Lower leg skin (tissue), 4 donors: Measurements from ENCODE around the gene SYNRG. TPM values are rescaled to one million over a fixed set of nuclear protein-coding genes. Genes with fewer than 3 reads are reported as not detected.

Experiments used
- DNase-seq, 2 donors: peaks; one replicate each; pipeline ENCODE4 v3.0.0-alpha.2; 2019; ENCODE audit warnings: low spot score in 2 of 2
- H3K4me3 ChIP-seq: fragments of 200-600 bp; sonication (generic); 2 replicates; pipeline ENCODE4 v1.5.1; 2017; ENCODE audit warnings: mild to moderate bottlenecking, low read depth; ENCODE audit not compliant: poor library complexity, severe bottlenecking
- POLR2A ChIP-seq, 2 donors: fragments of 450-650 bp; IDR thresholded peaks; one replicate each; pipeline ENCODE4 v1.6.1; 2016 to 2017; ENCODE audit warnings: antibody characterized with exemption in 2 of 2, mild to moderate bottlenecking in 1 of 2, moderate library complexity in 1 of 2
- WGBS, 2 donors: methylation state at CpG; one replicate each; pipeline ENCODE4 v1.1.5; 2018; 5-methylcytosine and 5-hydroxymethylcytosine counted together
- intact Hi-C: fragments of 100-400 bp; cut with DNase I; formaldehyde crosslinking; loops from one replicate; pipeline ENCODE4 v1.15.0; 2023; ENCODE audit warnings: low total_unique reads
- total RNA-seq, 4 donors: library from RNA; depleted of rRNA; stranded (reverse); fragments of >200 nt; gene quantifications; one replicate each; pipeline ENCODE4 v1.1.0, GENCODE V29; 2016
- TF ChIP-seq, protein P1 (sequence below), 3 donors: fragments of 450-650 bp; IDR thresholded peaks; one replicate each; pipeline ENCODE4 v1.5.1; 2016; ENCODE audit warnings: antibody characterized with exemption in 3 of 3, mild to moderate bottlenecking in 3 of 3, moderate library complexity in 2 of 3

SYNRG gene
- total RNA-seq, 4 donors from 2014 or later, result 23.3 to 40.7 (median 24.5) TPM

DNA sequence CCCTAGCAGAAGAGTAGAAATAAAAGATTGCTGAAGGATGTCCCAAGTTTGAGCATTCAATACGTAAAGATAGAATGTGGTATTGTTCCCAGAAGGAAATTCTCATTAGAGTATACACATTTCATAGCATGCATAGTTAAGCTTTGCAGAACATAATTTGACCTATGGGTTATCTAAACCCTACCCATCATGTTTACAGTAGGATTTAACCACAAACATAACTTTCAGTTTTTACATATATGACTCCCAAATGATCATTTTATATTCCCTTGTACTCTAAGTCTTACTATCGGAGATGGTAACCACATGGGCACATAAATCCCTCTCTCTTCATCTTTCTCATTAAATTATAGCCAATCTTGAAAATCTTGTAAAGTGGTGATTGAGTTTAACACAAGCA lies 50.9 kb downstream of the SYNRG start:
- 91 to 96% methylated on average over 2 of the region's 2 CpGs for WGBS, 2 donors
- TF ChIP-seq, protein P1, sequence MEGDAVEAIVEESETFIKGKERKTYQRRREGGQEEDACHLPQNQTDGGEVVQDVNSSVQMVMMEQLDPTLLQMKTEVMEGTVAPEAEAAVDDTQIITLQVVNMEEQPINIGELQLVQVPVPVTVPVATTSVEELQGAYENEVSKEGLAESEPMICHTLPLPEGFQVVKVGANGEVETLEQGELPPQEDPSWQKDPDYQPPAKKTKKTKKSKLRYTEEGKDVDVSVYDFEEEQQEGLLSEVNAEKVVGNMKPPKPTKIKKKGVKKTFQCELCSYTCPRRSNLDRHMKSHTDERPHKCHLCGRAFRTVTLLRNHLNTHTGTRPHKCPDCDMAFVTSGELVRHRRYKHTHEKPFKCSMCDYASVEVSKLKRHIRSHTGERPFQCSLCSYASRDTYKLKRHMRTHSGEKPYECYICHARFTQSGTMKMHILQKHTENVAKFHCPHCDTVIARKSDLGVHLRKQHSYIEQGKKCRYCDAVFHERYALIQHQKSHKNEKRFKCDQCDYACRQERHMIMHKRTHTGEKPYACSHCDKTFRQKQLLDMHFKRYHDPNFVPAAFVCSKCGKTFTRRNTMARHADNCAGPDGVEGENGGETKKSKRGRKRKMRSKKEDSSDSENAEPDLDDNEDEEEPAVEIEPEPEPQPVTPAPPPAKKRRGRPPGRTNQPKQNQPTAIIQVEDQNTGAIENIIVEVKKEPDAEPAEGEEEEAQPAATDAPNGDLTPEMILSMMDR (IDR thresholded peaks at IDR 0.05), result no peak
- no peak for TF ChIP-seq POLR2A (IDR thresholded peaks at IDR 0.05)

DNA sequence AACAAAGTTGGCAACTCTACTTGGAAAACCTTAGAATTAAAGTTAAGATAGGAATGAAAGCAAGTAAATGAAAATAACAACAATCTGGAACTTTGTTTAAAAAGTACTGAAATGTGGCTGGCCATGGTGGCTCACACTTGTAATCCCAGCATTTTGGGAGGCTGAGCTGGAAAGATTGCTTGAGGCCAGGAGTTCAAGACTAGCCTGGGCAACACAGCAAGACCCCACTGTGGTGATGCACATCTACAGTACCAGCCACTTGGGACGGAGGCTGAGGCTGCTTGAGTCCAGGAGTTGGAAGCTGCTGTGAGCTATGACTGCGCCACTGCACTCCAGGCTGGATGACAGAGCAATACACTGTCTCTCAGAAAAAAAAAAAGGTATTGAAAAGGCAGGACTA lies 51.7 kb downstream of the SYNRG start:
- TF ChIP-seq, protein P1 (IDR thresholded peaks at IDR 0.05), result no peak
- TF ChIP-seq POLR2A (IDR thresholded peaks at IDR 0.05), result no peak
- H3K4me3 ChIP-seq, result no peak overlapping the region
- WGBS, 2 donors, result 87 to 96% methylated on average over 2 of the region's 2 CpGs
- DNase-seq, result no peak
- intact Hi-C loops, result loop anchor here (10.0 kb wide), 1 partner anchor 63 kb away; no protein-coding TSS in a partner anchor

More for the DNA sequence above, 50.9 kb downstream of the SYNRG start:
- H3K4me3 ChIP-seq, result no peak overlapping the region
- no peak for DNase-seq
- intact Hi-C loops, result loop anchor here (10.0 kb wide), 1 partner anchor 63 kb away; no protein-coding TSS in a partner anchor

DNA sequence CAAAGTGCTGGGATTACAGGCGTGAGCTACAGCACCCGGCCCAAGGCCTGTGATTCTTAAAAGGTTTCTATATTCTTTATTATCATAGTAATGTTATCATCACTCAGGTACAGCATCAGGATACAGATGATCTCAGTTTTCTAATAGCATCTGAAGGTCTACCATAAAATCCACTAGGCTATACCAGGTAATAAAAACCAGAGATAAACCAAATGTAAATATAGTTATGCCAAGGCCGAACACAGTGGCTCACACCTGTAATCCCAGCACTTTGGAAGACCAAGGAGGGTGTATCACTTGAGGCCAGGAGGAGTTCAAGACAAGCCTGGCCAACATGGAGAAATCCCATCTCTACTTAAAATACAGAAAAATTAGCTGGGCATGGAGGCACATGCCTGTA lies 53.8 kb downstream of the SYNRG start:
- TF ChIP-seq, protein P1 (IDR thresholded peaks at IDR 0.05), result no peak
- TF ChIP-seq POLR2A (IDR thresholded peaks at IDR 0.05), result no peak
- intact Hi-C loops, result loop anchor here (10.0 kb wide), 1 partner anchor 61 kb away; no protein-coding TSS in a partner anchor
- no peak overlapping the region for H3K4me3 ChIP-seq
- WGBS, 2 donors, result 97 to 99% methylated on average over 3 of the region's 3 CpGs
- DNase-seq, result no peak

GRCh38 chr17:37553401-37553966 lies 55.7 kb downstream of the SYNRG start:
- H3K4me3 ChIP-seq, result no peak overlapping the region
- TF ChIP-seq POLR2A (IDR thresholded peaks at IDR 0.05), result no peak
- TF ChIP-seq, protein P1 (IDR thresholded peaks at IDR 0.05), result no peak
- intact Hi-C loops, result loop anchor here (10.0 kb wide), 1 partner anchor 59 kb away; no protein-coding TSS in a partner anchor
- no peak for DNase-seq
- 86 to 87% methylated on average over 6 of the region's 6 CpGs for WGBS, 2 donors

DNA sequence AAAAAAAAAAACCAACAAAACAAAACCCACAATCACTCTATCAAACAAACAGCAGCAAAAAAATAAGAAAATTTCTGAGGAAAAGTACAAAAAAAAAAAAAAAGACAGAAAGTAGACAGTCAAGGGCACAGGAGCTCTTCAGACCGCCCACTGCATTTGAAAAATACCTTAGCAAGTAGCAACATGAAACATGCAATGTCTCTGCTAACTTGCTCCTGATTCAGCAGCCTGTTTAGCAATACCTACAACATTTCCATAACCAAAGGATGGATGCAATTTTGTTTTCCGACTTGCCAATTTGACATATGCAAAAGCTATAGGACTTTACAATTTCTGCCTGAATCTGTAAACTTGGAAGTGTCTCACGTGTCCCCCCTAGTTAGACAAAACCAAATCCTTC lies 57.4 kb downstream of the SYNRG start:
- no peak overlapping the region for H3K4me3 ChIP-seq
- 58% methylated on average over 3 of the region's 3 CpGs for WGBS, 2 donors
- intact Hi-C loops, result loop anchor here (10.0 kb wide), 1 partner anchor 57 kb away; no protein-coding TSS in a partner anchor
- DNase-seq, result no peak
- no peak for TF ChIP-seq POLR2A (IDR thresholded peaks at IDR 0.05)
- TF ChIP-seq, protein P1 (IDR thresholded peaks at IDR 0.05), result no peak

GRCh38 chr17:37547986-37548385 lies 61.2 kb downstream of the SYNRG start:
- TF ChIP-seq, protein P1 (IDR thresholded peaks at IDR 0.05), result no peak
- TF ChIP-seq POLR2A (IDR thresholded peaks at IDR 0.05), result no peak
- intact Hi-C loops, result no loop called here
- 60 to 70% methylated on average over 1 of the region's 1 CpG for WGBS, 2 donors
- no peak overlapping the region for H3K4me3 ChIP-seq
- no peak for DNase-seq
